AML-193 (cell line): ENCODE measurements around the gene EEPD1.

Experiments used
- DNase-seq, 2 experiments: peaks; one replicate each; lab custom pipeline; 2025; lab: John Stamatoyannopoulos, UW

Gene EEPD1

DNA sequence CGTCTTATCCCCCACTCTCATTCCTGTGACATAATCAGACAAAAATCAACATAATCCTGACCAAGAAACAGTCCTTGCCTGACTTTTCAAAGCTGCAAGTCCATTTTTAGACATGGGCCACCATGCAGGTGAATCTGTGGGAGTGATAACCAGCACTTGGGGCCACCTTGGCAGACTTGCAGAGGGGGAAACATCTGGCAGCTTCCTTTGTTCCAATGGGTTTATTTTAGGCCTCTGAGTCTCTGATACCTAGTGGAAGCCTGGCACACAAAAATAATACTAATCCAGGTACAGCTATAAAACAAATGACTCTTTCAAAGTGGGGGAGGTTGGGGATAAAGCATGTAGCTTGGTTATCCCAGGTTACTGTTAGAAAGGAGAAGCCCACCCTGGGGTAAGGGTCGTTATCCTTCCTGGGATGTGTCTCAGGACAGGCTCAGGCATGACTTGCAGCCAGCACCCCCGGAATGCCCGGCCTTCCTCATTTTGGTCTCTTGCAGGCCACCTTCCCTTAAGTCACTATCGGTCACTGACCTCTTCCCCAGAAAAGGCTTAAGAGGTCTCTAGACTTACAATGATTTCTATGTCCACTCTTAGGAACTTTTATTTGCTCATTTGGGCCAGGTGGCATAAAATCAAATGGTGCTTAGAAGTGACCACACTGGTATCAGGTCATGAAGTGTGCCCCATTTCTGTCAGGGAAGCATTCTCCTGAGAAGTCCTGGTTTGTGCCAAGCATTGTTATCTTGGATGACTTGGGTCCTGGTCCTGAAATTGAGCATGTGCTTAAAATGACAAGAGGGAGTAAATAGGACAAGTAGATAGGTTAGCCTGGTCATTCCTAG, 37.6 kb downstream of the EEPD1 start:
- no peak for DNase-seq

DNA sequence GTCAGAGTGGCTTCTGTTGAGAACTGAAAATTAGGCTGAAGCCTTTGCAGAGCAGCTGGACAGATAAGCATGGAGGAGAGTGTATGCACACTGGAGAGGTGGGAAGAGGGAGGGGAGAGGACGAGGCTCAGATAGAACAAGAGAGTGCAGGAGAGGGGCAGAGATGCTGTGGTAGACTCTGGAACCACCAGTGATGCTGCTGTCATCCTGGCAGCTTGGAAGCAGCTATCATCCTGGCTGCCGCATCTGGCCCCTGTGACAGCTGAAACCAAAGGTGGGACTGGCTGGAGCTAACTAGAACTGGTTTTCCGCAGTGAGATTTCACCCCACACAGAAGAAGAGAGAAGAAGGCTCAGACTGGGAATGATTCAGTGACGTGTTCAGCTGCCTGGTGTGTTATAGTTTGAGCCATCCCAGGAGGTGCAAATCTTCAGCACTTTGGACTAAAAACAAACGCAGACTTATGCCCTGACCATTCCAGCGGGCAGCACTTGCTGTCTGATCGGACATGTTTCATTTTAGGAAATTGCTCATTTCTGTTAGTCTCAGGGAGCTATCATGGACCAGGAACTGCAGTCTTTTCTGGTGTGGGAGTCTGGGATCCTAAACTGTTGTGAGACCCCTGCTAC, 38.4 kb downstream of the EEPD1 start:
- DNase-seq: no peak

DNA sequence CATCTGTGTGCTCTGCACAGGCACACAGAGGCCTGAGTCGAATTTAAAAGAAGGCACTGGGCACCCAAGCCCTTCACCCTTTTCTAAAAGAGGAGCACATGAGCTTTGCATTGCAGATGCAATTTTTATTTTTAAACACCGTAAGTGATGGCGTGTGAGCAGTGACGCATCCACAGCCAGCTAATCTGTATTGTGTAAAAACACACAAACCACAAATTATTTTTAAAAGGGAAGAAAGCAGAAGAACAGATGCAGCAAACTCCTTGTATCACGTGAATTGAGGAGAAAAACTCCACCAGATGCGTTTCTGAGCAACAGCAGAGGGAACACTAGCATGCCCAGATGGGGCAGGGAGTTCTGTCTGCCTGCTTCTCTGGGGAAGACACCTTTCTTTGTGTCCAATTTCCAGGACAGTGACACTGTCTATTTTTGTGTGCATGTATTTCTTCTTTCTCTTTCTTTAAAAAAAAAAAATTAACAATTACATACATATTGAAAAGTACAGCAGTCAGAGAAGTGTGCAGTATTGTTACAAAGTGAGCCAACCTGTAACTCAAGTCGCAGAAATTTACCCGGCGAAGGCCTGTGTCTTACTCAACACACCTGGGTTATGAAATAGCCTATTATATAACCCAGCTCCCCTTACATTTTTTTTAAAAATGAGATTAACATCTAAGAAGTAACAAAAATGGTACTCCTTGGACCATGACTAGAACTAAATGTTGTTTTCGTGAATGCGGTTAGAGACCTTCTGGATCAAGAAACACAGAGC, 39.2 kb downstream of the EEPD1 start:
- peak; percentile 91 to 92 for DNase-seq

DNA sequence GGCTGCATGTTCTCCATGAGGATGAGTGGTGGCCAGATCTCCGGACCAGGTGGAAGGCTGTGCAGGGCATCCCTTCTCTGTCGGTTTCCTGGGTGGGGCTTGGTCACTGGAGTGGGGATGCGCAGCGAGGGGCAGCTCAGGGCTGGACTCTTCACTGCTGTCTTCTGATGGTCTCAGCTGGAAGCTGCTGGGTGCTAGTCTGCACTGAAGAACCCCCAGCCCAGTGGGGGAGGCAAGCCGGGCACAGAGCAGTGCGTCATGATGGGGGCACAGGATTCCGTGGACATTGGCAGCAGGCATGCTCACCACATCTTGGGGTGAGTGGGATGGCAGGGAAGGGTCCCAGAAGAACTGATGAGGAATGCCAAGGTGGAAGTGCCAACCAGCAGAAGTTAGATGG, 39.8 kb downstream of the EEPD1 start:
- DNase-seq: no peak

DNA sequence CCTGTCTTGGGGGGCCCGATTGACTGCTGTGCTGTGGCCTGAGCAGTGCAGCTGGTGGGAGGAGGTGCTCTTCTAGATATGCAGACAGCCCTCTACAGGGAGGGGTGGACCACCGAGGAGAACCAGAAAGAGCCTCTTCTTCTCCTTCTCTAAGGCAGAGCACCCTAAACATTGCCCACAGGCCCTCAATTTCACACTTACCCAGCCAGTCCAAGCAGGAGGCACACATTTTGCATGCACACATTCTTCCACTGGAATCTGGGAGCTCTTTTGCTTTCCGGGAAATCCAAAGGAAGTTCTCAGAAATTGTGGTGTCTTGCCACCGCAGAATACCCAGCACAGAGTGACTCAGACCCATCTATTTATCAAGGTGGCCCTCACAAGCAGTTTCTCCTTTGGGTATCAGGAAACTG, 45.8 kb downstream of the EEPD1 start:
- DNase-seq: no peak

DNA sequence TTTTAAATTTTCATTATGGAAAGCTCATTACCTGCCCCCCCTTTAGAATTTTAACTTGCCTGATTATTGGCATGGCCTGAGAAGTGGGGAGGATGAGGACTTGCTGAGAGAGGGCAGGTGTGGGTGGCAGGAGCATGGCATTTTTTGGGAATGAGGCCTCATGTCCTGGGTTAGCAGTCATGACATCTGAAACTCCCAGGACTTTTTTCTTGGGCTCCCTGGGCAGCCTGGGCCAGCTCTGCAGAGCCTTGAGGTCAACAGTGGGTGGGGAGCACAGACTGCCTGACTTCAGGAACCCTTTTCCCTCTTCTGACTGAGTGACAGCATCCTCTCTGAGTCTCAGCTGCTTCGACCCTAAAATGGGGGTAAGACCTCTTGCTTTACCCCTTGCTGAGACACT, 46.3 kb downstream of the EEPD1 start:
- DNase-seq: no peak

DNA sequence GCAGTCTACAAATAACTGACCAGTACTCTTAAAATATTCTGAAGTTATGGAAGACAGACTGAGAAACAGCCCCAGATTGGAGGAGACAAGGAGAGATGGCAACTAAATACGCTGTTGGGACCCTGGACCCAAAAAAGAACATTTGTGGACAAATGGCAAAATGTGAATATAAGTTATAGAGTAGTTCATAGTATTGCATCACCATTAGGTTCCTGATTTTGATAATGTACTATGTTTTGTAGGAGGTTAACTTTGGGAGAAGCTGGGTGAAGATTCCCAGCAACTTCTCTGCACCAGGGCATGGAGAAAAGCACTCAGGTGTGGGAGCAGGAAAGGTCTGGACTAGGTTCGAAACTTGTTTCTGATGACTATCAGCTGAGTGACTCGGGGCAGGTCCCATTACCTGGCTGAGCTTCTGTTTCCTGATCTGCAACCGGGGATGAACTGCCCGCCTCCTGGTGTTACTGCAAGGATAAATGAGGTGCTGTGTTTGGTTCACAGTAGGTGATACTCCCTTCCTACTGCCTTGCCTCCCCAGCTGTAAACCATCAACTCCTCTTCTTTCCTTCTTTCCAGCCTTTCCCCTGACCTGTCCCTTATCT, 48.2 kb downstream of the EEPD1 start:
- no peak for DNase-seq

DNA sequence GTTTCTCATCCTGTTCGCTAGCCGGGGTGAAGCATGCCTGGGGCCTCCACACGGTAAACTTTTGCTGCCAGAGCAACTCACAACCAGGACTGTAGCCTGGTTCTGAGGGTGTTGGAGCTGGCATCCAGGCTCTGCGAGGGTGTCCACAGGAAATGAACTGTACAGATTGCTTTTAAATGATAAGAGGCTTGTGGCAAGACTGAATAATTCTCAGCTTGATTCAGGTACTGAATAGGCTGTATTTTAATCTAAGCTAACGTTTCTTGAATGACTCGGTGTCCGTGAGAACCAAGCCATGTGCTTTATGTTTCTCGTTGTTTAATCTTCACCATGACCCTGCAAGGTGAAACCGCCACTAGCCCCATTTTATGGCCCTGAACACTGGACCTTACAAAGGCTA, 49.3 kb downstream of the EEPD1 start:
- DNase-seq: no peak

DNA sequence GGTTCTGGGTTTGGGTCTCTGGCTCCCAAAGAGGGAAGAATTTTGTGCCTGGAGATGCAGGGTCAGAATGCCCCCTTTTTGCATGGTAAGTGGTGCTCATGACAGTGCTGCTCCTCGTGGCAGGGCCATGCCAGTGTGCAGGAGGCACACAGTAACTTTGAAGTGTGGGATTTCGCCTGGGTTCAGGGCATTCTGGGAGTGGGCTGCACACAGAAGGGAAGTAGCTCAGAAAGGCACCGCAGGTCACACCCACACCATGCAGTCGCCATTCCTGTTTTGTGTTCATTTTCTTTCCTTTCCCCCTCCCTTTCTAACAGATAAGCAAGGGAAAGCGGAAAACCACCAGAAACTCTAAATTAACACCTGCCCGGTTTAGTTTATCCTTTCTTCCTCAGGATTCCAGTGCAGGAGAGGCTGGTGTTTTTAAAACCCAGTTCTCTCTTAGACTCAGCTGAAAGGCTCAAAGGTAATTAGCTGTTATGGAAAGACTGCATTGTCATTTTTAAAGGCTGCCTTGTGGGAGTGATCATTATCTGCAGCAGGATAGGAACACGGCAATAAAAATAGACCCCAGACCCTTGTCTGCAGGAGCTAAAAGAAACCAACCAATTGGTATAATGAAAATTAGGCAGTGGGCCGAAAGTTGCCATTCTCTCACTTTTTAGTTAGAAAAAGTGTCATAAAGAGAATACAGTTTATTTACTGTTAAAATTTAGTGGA, 50.2 kb downstream of the EEPD1 start:
- DNase-seq: no peak

DNA sequence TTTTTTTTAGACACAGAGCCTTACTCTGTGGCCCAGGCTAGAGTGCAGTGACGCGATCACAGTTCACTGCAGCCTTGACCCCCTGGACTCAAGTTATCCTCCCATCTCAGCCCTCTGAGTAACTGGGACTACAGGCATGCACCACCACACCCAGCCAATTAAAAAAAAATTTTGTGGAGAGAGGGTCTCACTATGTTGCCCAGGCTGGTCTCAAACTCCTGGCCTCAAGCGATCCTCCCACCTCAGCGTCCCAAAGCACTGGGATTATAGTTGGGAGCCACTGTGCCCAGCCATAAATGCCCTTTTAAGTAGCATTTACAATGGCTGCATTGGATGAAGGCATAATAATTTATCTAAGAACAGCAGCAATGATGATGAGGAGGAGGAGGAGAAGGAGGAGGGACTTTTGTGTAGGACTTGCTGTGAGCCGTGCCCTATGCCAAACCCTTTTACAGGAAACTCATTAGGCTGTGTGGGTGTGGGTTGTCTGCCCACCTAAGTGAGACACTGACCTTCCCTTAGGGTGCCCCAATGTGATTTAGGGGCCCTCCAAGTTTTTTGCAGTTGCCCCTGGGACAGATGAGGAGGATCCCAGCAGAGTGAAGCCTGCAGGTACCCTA, 51.1 kb downstream of the EEPD1 start:
- DNase-seq: no peak

DNA sequence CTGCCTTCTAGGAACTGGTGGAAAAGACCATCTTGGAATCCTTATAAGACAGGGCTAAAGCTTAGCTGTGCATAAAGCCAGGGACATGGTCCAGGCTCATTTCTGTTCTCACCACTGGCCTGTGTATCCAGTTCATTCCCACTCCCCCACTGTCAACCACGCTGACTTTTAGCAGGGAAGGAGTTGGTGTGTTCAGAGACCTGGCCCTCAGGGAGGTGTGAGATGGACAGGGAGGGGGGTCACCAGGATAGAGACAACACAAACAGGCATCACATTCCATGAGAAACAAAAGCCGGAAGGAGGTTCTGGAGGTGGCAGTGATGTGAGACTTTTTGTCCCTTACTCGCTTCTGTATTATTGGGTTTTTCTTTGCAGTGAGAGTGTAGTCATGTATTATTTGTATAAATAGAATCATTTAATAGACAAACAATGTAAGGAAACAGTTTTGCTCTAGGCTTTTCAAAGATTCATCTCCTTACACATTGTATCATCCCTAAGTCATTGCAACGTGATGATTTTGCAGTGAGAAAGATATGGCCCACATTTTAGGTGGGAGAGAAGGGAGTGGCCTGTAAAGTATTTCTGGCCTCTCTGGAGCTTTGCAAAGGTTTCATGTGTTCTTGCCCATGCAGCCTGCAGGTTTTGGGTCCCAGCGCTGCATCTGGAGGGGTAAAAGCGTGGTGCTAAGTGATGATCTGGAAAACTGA, 52.0 kb downstream of the EEPD1 start:
- no peak for DNase-seq

DNA sequence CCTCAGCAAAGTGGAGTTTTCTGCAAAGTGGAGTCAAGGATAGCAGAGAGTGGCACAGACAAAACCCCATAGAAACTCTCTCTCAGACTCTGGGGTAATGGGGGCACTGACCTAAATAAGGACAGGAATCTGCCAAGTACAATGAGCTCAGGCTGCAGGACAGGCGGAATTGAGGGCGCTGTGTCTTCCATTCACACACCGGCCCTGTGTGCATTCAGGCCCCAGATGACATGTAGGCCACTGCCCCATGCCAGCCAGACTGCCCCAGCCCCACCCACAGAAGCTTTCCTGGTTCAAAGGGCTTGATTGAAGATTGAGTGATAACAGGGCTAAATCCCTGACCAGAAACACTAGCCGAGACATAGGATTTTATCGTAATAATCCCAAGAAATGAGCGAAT, 52.7 kb downstream of the EEPD1 start:
- no peak for DNase-seq

DNA sequence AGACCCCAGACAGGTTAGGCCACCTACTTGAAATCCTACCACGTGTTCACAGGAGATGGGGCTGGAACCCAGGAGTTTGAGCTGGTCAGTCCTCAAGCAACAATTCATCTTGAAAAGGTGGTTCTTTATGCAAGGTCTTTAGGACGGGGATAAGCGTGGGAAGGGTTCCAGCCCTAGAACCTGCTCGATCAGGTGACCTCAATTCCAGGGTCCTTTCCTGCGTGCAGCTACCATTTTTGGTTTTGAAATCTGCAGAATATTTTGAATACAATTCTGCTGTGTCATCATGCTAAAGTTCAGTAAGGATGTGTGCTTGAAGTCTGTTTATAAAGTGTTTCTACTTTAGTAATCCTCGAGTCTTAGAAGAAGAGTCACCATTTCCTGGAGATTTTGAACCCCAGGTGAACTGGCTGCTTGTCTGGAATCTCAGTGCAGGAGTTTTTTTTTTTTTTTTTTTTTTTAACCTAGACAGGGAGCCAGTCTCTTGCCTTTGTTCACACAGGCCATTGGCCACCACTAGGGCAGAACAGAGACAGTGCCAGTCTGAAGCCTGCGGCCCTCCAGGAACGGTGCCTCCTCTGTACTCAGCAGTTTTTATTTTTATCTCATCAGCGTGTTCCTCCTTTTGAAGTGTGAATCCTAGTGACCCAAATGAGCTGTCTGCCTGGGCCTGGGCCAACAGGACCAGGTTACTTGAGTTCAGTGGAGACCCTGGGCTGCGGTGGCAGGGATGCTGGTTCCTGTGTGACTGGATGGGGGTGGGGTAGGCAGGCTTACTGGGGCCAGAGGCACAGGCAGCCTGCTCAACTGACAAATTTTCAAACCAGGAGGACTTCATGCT, 54.6 kb downstream of the EEPD1 start:
- DNase-seq: no peak

DNA sequence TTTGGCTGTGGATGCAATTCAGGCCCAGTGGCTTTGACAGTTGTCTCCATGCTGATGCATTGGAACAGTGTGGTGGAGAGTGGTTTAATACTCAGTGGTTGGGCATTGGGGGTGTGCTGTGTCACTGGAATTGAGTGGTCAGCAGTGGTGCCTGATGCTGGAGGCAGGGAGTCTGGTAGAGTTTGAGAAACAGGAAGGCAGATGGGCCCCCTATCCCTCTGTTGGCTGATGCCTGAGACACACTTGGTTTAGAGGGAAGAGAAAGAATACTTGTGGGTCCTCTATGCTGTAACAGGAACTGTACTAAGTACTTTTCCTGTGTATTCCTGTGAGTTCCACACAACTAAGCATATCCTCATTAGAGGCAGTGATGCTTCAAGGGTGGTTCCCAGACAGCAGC, 55.4 kb downstream of the EEPD1 start:
- DNase-seq: peak in 1 of 2 experiments; percentile 1

DNA sequence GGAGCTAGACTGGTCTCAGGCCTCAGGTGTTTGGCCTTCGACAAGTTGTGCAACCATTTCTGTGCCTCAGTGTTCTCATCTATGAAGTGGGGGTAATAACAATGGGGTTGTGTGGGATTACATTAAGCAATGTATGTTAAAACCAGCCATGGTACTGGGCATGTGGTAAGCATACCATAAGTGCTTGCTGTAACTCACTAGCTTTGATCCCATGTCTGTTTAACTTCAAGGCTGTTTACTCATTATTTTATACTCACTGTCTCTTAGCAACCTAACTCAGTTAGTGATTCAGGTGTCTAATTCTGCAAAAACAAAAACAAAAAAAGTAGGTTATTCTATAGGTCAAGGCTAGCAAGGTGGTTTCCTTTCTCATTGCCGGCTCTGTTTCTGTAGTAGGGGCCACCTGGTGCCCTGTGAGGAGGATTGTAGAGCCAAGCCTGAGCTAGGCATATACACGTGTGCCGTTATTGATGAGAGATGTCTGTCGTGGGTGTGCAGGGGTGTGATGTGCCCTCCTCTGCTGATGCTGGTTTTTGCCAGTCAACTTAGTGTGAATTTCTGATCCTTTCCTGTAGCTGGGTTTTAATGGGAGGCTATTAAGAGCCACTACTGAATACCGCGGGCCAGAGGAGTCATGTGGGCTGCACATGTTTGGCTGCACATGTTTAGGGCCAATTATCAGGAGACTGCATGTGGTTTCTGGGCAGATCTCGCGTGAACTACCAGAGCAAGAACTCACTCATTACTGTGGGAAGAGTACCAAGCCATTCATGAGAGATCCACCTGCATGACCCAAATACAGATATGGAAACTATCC, 56.2 kb downstream of the EEPD1 start:
- no peak for DNase-seq

DNA sequence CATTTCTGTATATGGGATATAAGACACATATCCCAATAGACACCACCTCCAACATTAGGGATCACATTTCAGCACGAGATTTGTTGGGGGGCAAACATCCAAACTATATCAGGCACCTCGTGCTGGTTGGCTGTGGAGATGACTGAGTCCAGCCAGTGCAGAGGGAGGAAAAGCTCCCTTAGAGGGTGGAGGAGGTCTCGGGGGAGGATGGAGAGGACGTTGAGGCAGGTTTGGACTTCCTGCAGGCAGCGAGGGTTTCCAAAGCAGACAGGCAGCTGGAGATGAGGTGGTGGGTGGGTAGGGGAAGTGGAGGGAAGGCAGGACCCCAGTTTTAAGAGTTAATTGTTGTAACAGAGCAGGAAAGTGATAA, 56.7 kb downstream of the EEPD1 start:
- DNase-seq: no peak

DNA sequence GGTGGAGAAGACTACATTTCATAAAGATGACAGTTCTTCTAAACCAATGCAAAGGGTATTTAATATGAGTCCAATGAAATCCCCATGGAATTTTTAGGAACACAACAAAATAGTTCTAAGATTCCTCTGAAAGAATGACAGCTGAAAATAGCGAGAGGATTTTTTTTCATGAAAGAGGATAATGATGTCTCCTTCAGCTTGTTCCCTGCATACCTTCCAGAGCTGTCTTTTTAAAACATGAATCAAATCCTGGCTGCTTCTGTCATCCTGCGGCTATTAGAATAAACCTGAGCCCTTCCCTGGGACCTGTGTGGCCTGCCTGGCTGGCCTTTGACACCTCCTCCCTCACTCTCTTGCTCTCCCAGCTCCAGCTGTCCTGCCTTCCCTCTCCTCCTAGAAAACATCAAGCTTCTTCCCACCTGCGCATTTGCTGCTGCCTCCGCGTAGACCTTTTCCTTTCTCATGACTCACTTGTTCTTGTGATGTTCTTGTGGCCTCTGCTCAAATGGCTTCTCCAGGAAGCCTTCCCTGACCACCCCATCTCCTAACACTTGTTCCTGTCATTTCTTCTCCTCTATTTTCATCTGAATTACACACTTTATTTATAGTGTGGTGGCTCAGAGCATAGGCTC, 57.4 kb downstream of the EEPD1 start:
- DNase-seq: no peak

DNA sequence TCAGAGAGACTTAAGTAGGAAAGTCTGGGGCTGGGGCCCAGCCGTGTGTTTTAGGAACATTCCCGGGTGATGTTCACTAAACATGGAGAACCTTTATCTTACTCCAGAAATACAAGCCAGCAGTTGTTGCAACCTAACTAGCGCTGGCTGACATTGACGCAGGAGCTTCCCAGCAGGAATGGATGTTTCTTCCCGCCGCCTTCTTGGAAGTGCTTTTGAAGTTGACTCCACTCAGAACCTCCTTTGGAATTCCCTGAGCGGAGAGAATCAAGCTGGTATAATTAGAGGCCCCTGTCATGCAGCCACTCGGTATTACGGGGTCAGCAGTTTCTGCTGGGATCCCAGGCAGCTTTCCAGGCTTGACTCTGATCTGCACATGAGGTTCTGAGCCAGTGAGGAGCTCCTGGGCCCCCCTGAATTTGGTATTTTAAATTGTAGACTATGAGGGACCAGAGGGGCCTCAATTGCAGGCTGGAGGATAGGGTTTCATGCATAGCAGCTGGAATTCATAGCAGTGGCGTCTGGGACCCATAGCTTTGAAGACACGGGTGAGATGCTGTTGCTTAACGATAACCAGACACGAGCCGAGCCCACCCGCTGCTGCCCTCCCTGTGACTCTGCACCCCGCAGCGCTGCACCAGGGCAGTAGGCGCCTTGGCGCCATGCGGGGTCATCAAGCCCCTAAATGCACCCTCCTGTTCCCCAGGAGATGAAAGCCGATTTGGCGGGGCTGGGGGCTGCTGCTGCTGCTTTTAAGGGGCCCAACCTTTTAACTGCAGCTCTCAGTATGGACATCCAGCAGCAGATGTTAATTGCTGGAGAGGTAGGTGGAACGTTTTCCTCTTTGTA, 61.8 kb downstream of the EEPD1 start:
- no peak for DNase-seq
